ENCODE measurements around the gene ACSL1. TPM values are rescaled to one million over a fixed set of nuclear protein-coding genes. Genes with fewer than 3 reads are reported as not detected.

The ACSL1 gene
- total and polyA plus RNA-seq, 2 experiments from 2014 or later, result 6.2 to 13.1 TPM

DNA sequence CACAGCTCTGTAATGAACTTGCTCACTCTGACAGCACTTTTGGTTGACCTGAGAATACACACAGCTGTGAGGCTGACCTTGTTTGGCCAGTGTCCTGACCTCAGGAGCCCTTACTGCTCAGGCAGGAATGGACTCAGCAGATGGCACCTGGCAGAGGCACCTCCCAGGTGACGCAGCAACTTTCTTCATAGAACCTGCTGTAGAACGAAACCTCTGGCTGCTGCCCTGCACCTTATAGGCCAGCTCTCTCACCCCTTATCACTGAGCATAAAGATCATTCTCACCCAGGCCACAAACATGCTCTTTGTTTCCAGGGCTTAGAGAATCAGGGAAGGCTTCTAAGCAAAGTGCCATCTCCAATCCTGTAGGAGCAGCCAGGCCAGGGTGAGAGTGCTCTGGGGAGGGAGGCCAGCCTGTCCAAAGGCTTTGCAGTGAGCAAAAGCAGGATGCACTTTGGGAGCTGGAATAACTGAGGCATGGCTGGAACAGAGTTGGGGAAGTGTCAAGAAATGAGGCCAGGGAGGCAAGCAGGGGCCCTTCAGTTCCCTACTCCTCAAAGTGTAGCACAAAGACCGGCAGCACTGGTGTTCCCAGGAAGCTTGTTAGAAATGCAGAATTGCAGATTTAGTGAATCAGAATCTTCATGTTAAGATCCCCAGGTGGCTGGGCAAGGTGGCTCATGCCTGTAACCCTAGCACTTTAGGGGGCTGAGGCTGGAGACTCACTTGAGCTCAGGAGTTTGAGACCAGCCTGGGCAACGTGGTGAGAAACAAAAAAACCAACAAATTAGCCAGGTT is 78.5 kb downstream of the ACSL1 start:
- Mint-ChIP-seq H3K4me3 (no peak overlapping the region), H3K36me3 (ENCODE audit: low read depth) (peaks cover 2% of the 10 kb centered on the region; the same call in 2 of the 3 replicates), H3K27me3 (ENCODE audit: insufficient read depth, low read depth, poor library complexity) (peaks cover 14% of the 10 kb centered on the region), H3K27ac (peak overlapping the region; percentile 87), H3K9me3 (peaks cover 4% of the 10 kb centered on the region), H3K4me1 (peaks cover 49% of the 10 kb centered on the region)
- ATAC-seq, result peak; percentile 29
- Histone ChIP-seq H3K9me2 (ENCODE audit: insufficient read depth) (no peaks in the 10 kb centered on the region), H2AFZ (peak overlapping the region; percentile 76; the same call in 1 of the 2 replicates), H3K4me1 (ENCODE audit: insufficient read depth) (peaks cover 33% of the 10 kb centered on the region), H3K27me3 (ENCODE audit: insufficient read depth) (no peaks in the 10 kb centered on the region), H3K4me2 (peak overlapping the region; percentile 39), H4K20me1 (replicated peaks; ENCODE audit: insufficient read depth) (no peaks in the 10 kb centered on the region), H3K79me2 (replicated peaks; ENCODE audit: insufficient read depth) (no peaks in the 10 kb centered on the region), H3K27ac (ENCODE audit: low read depth) (no peak overlapping the region), H3K36me3 (ENCODE audit: insufficient read depth) (no peaks in the 10 kb centered on the region), H3F3A (replicated peaks; ENCODE audit: low read depth) (no peaks in the 10 kb centered on the region), H3K4me3 (no peak overlapping the region)
- TF ChIP-seq, protein P1, sequence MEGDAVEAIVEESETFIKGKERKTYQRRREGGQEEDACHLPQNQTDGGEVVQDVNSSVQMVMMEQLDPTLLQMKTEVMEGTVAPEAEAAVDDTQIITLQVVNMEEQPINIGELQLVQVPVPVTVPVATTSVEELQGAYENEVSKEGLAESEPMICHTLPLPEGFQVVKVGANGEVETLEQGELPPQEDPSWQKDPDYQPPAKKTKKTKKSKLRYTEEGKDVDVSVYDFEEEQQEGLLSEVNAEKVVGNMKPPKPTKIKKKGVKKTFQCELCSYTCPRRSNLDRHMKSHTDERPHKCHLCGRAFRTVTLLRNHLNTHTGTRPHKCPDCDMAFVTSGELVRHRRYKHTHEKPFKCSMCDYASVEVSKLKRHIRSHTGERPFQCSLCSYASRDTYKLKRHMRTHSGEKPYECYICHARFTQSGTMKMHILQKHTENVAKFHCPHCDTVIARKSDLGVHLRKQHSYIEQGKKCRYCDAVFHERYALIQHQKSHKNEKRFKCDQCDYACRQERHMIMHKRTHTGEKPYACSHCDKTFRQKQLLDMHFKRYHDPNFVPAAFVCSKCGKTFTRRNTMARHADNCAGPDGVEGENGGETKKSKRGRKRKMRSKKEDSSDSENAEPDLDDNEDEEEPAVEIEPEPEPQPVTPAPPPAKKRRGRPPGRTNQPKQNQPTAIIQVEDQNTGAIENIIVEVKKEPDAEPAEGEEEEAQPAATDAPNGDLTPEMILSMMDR (conservative IDR thresholded peaks at IDR 0.05; ENCODE audit: low read depth in 2 of 2), result no peak
- TF ChIP-seq EZH2 (IDR thresholded peaks at IDR 0.05; ENCODE audit: low read depth, unreplicated experiment) (no peak), EZH2phosphoT487 (IDR thresholded peaks at IDR 0.05; ENCODE audit: unreplicated experiment) (no peak), STAT1 (IDR thresholded peaks at IDR 0.05; ENCODE audit: unreplicated experiment) (no peak), ZNF462 (CRISPR knock-in tag; IDR thresholded peaks at IDR 0.05) (no peak), ZNF331 (CRISPR knock-in tag; IDR thresholded peaks at IDR 0.05; ENCODE audit: low read depth) (no peak), REST (IDR thresholded peaks at IDR 0.05; ENCODE audit: unreplicated experiment) (no peak), POLR2AphosphoS5 (IDR thresholded peaks at IDR 0.05; ENCODE audit: low read depth) (no peak), JUNB (IDR thresholded peaks at IDR 0.05; ENCODE audit: unreplicated experiment) (no peak), ZNF114 (CRISPR knock-in tag; IDR thresholded peaks at IDR 0.05) (no peak), NANOG (IDR thresholded peaks at IDR 0.05; ENCODE audit: borderline replicate concordance) (no peak), CREB1 (CRISPR knock-in tag; IDR thresholded peaks at IDR 0.05; ENCODE audit: low read depth) (no peak), ETS1 (IDR thresholded peaks at IDR 0.05) (no peak)
- DNase-seq (ENCODE audit: low spot score), result peak; percentile 20

All from GM23338 (cell line).